Cardiac fibroblast (primary cell): ENCODE data around the gene IRF4.

Experiments
- DNase-seq, 2 donors: peaks; one replicate each; pipeline versions ENCODE4 v3.0.0 to v3.0.0-alpha.2; 2010; ENCODE audit warnings: low read depth in 2 of 2
- H3K4me3 ChIP-seq, 2 donors: replicated peaks in 1 of 2; 1 replicate in 1 of 2; 2 replicates in 1 of 2; pipeline ENCODE4 v1.5.1; 2011; ENCODE audit warnings: low read depth in 2 of 2, low read length in 2 of 2, mild to moderate bottlenecking in 2 of 2, moderate library complexity in 1 of 2
- CTCF ChIP-seq: IDR thresholded peaks from one replicate; pipeline ENCODE4 v1.5.1; 2011; ENCODE audit warnings: low read depth, mild to moderate bottlenecking, low read length, inconsistent platforms

Gene IRF4

DNA sequence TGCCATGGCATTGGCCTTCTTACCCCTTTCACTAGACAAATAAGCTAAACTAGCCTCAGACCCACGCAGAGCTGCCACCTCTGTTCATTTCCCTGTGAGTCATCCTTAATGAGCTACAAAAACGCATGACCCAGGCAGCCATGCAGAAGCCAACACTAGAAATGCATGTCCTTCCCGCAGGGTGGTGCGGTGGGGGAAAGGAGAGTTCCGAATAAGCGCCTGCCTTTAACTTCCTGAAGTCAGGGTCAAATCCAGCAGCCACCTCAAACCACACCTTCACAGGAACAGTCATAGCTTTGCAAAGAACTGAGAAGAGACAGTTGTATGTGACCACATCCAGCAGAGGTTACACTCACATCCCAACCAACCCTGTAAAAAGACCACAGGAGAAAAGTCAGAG is 40.4 kb downstream of the IRF4 start:
- H3K4me3 ChIP-seq, result no peak overlapping the region
- no peak for DNase-seq
- TF ChIP-seq CTCF, result no peak

GRCh38 chr6:434051-434705 is 42.6 kb downstream of the IRF4 start:
- TF ChIP-seq CTCF, result no peak
- H3K4me3 ChIP-seq, result no peak overlapping the region
- no peak for DNase-seq

- DNase-seq, result no peak
- TF ChIP-seq CTCF, result no peak
- H3K4me3 ChIP-seq, result no peak overlapping the region
Observed at GRCh38 chr6:435441-436307, 44.1 kb downstream of the IRF4 start.

- no peak for TF ChIP-seq CTCF
- H3K4me3 ChIP-seq, result no peak overlapping the region
- peak; percentile 22 to 24 for DNase-seq
Observed at GRCh38 chr6:436308-437036, 44.9 kb downstream of the IRF4 start.

- no peak for DNase-seq
Observed at GRCh38 chr6:437037-437392, 45.5 kb downstream of the IRF4 start.

More at GRCh38 chr6:437037-437392, 45.5 kb downstream of the IRF4 start:
- no peak for TF ChIP-seq CTCF
- H3K4me3 ChIP-seq, result no peak overlapping the region
